Measurements from ENCODE around the gene CAMK1D. TPM values are rescaled to one million over a fixed set of nuclear protein-coding genes. Genes with fewer than 3 reads are reported as not detected.

The CAMK1D gene
- total RNA-seq, 1 experiment from 2014 or later = 6.3 TPM

- Histone ChIP-seq H2AFZ (ENCODE audit: low read length) (no peak overlapping the region), H2BK15ac (ENCODE audit: low read depth, low read length) (no peak overlapping the region), H3K9me3 (ENCODE audit: control insufficient read depth, low read depth, low read length) (no peaks in the 10 kb centered on the region), H2BK5ac (ENCODE audit: insufficient read length, low read length) (no peak overlapping the region), H3K14ac (ENCODE audit: insufficient read depth, low read length) (no peak overlapping the region), H4K8ac (replicated peaks; ENCODE audit: insufficient read length, low read depth, low read length) (no peak overlapping the region), H4K91ac (ENCODE audit: insufficient read length, low read depth, low read length) (no peak overlapping the region), H4K5ac (ENCODE audit: insufficient read length, low read depth, low read length) (no peak overlapping the region), H3K79me2 (ENCODE audit: insufficient read depth, low read length) (no peaks in the 10 kb centered on the region), H2AK5ac (ENCODE audit: insufficient read length, low read length) (no peak overlapping the region), H3K18ac (ENCODE audit: insufficient read length, low read depth, low read length) (no peak overlapping the region), H3K27ac (ENCODE audit: insufficient read length, low read depth, low read length) (no peak overlapping the region), H3K9ac (ENCODE audit: extremely low read depth, insufficient read length, low read length) (no peak overlapping the region), H3K4ac (ENCODE audit: low read depth, low read length) (no peak overlapping the region), H3K56ac (ENCODE audit: insufficient read length, low read depth, low read length) (no peak overlapping the region), H2BK12ac (ENCODE audit: insufficient read length, low read depth, low read length) (no peak overlapping the region), H3T11ph (ENCODE audit: low read length) (no peak overlapping the region), H2BK20ac (ENCODE audit: low read depth, low read length, poor library complexity, severe bottlenecking) (no peak overlapping the region), H3K23me2 (ENCODE audit: insufficient read length, low read depth, low read length, poor library complexity, severe bottlenecking) (peaks cover 7% of the 10 kb centered on the region), H3K27me3 (ENCODE audit: insufficient read depth, low read length) (peaks cover 4% of the 10 kb centered on the region; the same call in 1 of the 2 replicates), H4K20me1 (ENCODE audit: control insufficient read depth, insufficient read depth, insufficient read length) (no peaks in the 10 kb centered on the region), H3K23ac (ENCODE audit: insufficient read length, low read depth, low read length) (no peak overlapping the region), H3K4me2 (ENCODE audit: insufficient read depth, insufficient read length, low read length) (no peak overlapping the region), H3K4me1 (ENCODE audit: insufficient read depth, low read length) (peaks cover 12% of the 10 kb centered on the region), H3K79me1 (ENCODE audit: insufficient read depth, low read depth, low read length, poor library complexity, severe bottlenecking) (no peaks in the 10 kb centered on the region), H2BK120ac (ENCODE audit: low read depth, low read length, poor library complexity, severe bottlenecking) (no peak overlapping the region)
- Mint-ChIP-seq H3K9me3 (no peaks in the 10 kb centered on the region), H3K27me3 (ENCODE audit: low read depth) (peaks cover 26% of the 10 kb centered on the region), H3K4me3 (no peak overlapping the region), H3K4me1 (peaks cover 43 to 60% of the 10 kb centered on the region in 2 experiments), H3K27ac (no peak overlapping the region; a peak in 1 of 7 replicates), H3K36me3 (ENCODE audit: insufficient read depth in 1 of 3, low read depth in 3 of 3) (no peaks in the 10 kb centered on the region)
- no peak for TF ChIP-seq CTCF (conservative IDR thresholded peaks at IDR 0.05)
- no CpG with 5 or more reads among the region's 12 CpGs for WGBS (ENCODE audit: extremely low coverage, insufficient read length, low lambda C conversion rate)
- DNase-seq = no peak
Measured at GRCh38 chr10:12355384-12355783, 6.0 kb downstream of the CAMK1D start.

All from H9 (cell line).